Gastroesophageal sphincter (tissue), 3 donors: ENCODE measurements around the gene GPC4.

Experiments used
- CTCF ChIP-seq, 4 experiments: fragments of 200-600 bp in 2 of 4; fragments of 450-650 bp in 2 of 4; sonication (generic) in 1 of 4; IDR thresholded peaks; one replicate each; pipeline ENCODE4 v1.5.1; 2017 to 2019; ENCODE audit warnings: antibody characterized with exemption in 4 of 4, mild to moderate bottlenecking in 2 of 4, moderate library complexity in 2 of 4
- POLR2A ChIP-seq, 2 donors: fragments of 450-650 bp; IDR thresholded peaks; one replicate each; pipeline ENCODE4 v1.6.1; 2017; ENCODE audit warnings: antibody characterized with exemption in 2 of 2, mild to moderate bottlenecking in 2 of 2, moderate library complexity in 1 of 2
- POLR2AphosphoS5 ChIP-seq: sonication (generic); formaldehyde crosslinking; IDR thresholded peaks from one replicate; pipeline ENCODE4 v1.6.1; 2017; ENCODE audit warnings: antibody characterized with exemption

- TF ChIP-seq POLR2A (IDR thresholded peaks at IDR 0.05) (no peak), CTCF (IDR thresholded peaks at IDR 0.05) (no peak), POLR2AphosphoS5 (no peak)
These were observed 160.6 kb downstream of the GPC4 start for GRCh38 chrX:133254666-133255065.
